GM21528 (cell line): ENCODE results near the gene DENND6B.
"Not testable (repeated sequence)": the region's sequence is repeated elsewhere in the genome, so short reads cannot be mapped to it uniquely, and the experiment has no call there.

ENCODE experiments used
- ATAC-seq: cut with Tn5 transposase; IDR thresholded peaks from one replicate; pipeline ENCODE4 v1.9.1; 2021; ENCODE audit warnings: mild to moderate bottlenecking, moderate library complexity; ENCODE audit not compliant: unreplicated experiment, low FRiP score

Gene DENND6B

DNA sequence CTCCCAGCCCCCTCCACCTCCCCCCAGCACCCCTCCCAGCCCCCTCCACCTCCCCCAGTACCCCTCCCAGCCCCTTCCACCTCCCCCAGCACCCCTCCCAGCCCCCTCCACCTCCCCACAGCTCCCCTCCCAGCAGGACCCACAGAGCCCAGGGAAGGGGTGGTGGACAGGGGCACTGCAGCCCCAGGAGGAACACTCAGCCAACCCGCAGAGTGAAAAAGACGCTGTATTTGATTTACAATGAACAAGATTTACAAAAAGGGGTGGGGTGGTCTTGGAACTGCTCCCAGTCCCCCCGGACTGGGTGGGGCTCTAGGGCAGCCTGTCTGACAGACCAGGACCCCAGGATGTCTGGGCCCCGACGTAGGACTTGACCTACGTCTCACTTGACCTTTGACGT, 52.0 kb downstream of the DENND6B start:
- no peak for ATAC-seq

DNA sequence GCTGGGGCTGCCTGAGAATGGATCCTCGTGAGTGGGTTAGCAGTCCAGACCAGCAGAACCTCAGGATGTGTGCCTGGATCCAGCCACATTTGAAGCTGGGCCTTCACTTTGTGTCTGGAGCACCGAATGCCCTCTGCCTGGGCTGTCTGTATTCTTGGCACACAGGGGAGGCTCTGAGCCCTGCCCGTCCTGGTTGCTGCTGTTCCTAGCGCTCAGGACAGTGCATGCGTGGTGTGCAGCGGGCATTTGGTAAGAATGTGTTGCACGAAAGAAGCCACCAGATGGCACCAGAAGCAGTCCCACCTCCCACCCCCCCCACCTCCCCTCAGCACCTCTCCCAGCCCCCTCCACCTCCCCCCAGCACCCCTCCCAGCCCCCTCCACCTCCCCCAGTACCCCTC, 52.5 kb downstream of the DENND6B start:
- no peak for ATAC-seq

DNA sequence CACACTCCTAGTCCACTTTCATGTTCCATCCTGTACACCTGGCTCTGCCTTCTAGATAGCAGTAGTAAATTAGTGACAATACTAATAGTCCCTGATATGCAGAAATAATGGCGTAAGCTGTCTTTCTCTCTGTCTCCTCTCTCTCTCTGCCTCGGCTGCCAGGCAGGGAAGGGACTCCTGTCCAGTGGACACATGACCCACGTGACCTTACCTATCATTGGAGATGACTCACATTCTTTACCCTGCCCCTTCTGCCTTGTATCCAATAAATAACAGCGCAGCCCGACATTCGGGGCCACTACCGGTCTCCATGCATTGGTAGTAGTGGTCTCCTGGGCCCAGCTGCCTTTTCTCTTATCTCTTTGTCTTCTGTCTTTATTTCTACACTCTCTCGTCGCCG, 53.0 kb downstream of the DENND6B start:
- not testable (repeated sequence) for ATAC-seq

DNA sequence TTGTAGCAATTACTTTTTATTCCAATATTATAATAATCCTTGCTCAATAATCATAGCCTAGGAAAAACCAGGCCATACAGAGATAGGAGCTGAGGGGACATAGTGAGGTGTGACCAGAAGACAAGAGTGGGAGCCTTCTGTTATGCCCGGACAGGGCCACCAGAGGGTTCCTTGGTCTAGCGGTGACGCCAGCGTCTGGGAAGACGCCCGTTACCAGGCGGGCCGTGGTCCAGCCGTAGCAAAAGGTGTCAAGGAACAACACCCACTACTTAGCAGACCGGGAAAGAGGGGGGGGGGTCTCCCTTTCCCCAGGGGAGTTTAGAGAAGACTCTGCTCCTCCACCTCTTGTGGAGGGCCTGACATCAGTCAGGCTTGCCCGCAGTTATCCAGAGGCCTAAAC, 53.5 kb downstream of the DENND6B start:
- not testable (repeated sequence) for ATAC-seq

DNA sequence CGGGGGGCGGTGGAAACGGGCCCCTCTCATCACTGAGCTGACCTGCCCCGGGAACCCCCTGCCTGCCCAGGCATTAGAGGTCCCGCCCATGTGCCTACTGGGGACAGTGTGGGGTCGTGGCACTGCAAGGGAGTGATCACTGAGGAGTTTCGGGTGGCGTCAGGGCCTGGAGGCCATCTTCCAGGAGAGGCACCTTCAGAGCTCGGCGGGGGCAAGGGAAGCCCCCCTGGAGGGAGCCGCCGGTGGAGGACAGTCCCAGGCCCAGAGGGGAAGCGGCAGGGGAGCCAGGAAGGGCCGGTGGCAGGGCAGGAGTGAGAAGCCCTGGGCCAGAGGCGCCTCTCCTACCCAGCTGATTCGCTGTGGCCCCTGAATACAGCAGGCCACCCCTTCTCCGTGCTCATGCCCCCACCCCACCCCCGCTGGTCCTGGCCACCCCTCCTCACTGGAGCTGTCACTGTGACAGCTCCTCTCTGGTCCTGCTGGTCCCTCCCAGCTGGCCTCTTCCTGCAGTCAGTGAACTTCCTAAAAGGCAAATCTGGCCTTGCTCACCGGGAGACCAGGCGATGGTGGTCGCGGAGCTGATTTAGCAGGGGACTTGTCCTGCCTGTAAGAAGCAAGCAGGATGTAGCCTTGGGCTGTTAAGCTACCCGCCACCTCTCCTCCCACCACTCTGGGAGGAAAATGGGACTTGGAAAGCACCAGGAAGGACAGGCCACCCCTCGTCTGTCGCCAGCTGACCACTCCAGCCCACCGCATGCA, 54.6 kb downstream of the DENND6B start:
- ATAC-seq = no peak

DNA sequence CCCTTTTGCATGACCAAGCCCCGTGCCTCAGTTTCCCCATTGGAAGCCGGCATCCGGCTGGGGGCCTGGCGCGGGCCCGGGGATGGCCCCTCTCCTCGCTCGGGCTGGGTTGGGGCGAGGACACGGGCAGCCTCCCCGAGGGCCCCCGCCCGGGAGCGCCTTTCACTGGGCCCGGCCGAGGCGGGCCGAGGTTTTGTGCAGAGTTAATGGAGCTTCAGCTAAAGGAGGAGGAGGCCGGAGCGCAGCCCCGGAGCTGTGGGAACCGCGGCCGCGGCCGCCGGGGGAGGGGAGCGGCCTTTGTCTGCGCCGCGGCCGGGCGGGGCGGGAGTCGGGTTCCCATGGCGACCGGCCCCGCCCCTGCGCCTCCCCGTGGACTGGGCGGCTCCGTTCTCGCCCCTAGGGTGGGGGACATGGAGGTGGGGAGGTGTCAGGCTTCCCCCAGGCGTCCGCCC, 55.3 kb downstream of the DENND6B start:
- ATAC-seq = no peak

DNA sequence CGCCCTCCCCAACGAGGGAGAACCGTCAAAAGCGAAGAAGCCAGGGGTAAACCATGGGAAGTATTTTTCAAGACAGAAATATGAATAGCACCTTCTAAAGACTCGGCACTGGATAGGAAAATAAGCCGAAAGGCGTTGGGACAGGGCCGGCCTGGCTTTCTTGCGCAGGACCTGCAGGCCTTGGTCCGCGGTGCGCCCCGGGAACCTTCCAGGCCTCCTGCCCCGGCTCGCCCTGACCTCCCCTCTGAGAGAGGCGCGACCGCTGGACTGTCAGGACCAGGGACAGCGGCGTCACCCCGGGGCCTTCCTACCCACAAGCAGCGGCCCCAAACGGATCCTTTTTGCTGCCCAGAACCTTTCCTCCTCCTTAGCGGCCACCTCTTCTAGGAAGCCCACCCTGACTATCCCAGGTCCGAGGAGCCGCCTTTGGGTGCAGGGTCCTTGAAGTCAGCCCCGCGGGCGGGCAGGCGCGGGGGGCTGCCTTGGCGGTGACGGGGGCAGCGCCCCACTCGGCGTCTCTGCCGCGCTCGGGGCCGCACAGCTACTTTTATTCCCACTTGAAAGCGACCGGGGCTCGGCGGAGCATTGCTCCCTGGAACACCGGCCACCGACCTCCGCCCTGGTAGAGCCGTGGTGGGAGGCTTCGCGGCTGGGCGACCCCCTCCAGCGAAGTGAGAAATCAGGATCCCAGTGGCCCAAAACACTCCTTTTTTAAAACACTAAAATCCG, 56.0 kb downstream of the DENND6B start:
- ATAC-seq = no peak

DNA sequence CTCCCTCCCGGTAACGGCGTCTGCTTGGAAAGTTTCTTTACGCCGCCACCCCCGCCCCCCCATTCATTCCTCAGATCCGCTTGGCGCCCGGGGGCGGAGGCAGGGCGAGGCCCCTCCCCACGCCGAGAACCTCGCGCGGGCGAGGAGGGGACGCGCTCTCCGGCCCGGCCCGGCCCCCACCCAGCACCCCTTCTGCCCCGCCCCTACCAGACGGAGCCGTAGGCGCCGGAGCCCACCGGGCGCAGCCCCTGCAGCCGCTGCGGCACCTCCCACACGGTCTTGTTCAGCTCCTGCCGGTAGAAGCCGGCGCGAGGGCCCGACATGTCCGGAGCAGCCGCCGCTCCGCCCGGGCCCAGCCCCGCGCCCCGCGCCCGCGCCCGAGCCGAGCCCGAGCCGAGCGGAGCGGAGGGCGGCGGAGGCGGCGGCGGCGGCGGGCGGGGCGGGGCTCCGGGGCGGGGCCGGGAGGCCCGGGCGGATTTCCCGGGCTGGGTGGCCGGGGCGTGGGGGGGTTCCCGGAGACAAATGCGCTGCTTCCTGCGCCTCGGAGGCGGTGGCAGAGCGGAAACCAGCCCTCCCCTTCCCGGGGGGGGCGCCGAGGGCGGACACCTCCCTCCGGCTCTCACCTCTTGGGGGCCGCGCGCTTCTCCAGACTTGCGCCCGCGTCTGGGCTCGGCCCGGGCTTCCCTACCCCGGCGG, 56.7 kb downstream of the DENND6B start, which contains the start of gene MAPK11:
Gene MAPK11 (minus strand): TSS at position 411 of the 696 bp plus-strand sequence. CDS start 88 bp downstream, at position 323.
- ATAC-seq = no peak

DNA sequence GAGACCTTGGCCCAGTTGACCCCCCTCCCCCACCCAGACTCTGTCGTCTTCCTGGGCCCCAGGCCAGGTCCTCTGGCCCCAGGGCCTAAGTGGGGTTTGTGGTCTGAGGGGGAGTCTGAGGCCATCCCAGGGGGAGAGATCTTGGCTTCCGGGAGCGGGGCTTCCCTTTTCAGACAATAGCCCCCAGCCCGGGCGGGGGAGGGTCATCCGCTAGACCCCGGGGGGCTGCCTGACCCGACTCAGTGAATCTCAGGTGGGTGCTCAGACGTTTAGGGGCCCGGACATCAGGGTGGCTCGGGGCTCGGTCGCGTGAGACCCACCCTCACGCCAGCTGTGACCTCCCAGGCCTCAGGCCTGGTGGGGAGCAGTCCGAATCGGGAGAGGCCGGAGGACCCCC, 57.2 kb downstream of the DENND6B start:
- no peak for ATAC-seq

DNA sequence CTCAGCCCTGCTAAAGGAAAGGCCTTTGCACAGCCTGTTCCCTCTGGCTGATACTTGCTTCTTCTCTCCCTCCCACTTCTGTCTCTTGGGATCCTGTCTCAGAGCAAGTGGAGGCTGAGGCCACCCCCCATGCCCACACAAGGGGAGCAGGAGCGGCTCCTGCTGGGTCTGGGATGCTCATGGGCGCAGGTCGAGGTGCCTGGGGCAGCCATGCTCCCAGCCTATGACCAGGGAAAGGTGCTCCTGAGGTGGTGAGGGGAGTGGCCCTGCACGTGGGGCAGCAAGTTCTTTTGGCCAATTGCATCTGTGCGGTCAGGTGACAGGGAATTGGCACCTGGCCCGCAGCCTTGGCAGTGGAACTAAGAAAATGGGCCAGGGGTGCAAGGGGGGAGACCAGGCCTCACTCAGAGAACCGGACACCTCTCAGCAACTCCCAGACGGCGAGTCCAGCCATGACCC, 58.1 kb downstream of the DENND6B start:
- ATAC-seq = no peak

DNA sequence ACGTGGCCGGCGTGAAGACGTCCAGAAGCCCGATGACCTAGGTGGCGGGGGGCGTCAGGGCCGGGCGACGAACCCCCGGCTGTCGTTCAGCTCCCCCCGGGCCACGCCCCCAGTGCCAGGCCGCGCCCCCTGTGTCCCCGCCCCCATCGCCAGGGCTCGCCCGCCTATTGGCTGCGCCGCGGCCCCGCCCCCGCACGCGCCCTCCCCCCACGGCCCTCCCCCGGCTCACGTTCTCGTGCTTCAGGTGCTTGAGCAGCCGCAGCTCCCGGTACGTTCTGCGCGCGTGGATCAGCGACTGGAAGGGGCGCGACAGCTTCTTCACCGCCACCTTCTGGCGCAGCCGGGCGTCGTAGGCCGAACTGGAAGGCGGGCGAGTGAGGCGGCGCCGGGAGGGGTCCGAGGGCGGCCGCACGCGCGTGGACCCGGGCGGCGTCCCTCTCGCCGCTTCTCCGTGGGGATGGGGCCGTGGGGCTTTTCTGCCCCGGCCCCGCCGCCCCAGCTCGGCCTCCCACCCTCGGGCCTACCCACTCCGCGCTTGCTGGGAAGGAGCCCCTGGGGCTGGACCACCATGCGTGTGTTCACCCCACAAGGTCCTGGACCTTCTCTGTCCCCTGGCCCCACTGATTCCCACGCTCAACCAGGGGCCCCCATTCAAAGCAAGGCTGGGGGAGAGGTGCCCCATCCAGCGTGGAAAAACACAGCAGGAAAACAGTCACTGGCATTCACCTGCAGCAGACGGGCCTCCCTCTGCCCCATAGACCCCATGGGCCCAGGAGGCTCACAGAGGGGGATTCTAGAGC, 59.0 kb downstream of the DENND6B start:
- ATAC-seq = no peak

DNA sequence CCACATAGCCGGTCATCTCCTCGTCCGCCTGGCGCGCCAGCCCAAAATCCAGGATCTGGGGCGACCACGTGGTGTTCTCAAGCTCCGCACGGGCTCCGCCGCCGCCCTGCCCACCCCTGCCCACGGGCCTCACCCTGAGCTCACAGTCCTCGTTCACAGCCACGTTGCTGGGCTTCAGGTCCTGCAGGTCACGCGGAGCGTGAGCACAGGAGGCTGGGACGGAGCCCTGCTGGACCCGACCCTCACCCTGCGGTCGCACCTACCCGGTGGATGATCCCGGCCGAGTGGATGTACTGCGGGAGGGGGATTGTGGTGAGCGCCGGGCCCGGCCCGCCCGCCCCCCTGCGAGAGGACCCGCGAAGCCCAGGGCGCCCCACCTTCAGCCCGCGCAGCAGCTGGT, 59.8 kb downstream of the DENND6B start:
- no peak for ATAC-seq

DNA sequence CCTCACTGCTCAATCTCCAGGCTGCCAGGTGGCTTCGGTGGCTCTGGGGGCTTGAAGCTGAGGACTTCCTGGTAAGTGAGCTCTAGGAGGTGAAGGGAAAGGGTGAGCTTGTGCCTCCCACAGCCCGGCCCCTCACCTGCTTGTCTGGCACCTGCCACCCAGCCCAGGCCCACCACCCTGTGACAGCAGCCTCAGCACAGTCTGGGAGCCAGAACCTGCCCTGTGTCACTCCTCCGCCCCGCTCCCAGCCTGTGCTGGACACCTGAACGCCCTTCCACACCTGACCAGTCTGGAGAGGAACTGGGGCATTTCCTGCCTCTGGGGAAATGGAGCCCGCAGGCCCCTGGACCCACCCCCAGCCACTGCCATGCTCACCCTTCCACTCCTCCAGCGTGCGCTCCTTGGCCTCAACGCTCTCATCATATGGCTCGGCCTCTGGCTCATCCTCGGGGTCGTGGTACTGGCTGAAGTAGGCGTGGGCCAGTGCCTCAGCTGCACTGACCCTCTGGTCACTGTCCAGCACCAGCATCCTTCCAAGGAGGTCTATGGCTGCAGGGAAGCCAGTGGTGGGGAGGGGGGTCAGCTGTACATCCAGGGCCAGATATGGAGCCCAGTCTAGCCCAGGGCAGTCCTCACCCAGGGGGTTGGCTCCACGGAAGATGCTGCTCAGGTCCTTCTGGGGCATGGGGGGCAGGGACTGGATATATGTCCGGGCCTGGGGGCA, 61.7 kb downstream of the DENND6B start:
- ATAC-seq = no peak

DNA sequence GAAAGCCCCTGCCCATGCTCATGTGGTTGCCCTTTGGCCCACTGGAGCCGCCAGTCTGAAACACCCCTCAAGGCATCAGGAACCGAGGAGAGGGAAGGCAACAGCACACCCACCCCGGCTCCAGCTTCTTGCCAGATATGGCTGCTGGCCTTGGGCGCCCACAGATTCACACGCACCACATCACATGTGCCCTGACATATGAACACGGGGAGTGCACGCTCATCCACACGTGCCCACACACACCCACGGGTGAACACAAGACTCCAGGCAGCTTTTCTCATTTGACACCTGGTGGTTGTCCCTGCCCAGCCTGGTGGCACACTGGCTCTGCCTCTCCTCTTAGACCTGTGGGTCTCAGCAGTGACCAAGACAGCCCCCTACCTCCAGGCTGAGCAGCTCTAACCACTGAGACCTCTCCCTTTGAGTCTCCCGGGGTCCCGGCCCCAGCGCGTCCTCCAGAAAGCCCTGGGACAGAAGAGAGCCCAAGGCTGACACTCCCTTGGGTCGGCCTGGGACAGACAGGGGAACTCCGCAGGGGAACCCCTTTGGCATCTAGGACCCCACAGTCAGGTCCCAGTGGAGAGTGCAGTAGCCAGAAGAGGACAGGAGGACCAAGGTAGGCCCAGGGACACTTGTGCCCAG, 62.6 kb downstream of the DENND6B start:
- ATAC-seq = no peak

DNA sequence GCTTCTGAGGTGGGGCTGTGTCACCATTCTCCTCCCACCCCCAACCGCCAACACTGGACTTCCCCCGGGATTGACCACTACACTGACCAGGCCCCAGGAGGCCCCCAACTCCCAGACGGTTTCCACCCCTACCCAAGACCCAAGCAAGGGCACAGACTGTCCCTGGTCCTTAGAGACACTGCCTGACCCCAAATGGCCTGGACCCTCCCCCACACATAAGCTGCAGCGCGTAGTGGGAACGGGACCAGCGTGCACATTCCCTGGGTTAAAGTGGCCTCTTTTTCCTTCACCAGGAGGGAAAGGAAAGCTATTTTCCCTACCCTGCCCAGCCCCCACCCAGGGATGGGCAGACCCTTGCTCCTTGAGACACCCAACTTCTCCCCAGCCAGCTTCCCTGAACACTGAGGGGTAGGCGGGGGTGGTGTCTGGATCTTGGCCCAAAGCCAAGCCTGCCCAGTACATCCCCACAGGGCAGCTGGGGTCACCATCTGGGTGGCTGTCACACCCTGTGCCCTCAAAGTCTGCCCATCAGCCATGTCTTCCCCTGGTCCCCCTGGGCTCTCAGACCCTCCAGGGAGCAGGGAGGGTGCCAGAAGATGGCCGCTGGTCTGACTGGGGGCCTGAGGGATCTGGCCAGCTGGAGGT, 63.7 kb downstream of the DENND6B start:
- ATAC-seq = no peak

DNA sequence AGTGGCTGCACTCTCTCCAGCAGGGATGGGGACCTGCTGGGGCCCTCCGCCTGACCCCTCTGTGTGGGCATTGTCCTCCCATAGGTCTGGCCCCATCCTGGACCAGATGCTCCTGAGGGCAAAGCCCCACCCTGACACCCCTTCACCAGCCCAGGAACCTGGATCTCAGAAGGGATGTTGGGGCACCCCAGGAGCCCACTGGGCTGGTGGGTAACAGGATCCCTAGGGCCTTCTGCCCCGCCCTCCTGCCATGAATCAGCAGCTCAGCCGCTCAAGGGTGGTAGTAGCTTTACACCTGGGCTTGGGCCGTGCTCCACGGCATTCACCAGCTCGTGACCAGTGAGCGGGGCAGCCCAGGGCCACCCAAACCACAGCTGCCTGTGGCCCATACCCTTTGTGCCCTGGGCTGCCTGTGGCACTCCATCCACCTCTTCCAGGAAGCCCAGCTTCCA, 64.3 kb downstream of the DENND6B start:
- no peak for ATAC-seq

DNA sequence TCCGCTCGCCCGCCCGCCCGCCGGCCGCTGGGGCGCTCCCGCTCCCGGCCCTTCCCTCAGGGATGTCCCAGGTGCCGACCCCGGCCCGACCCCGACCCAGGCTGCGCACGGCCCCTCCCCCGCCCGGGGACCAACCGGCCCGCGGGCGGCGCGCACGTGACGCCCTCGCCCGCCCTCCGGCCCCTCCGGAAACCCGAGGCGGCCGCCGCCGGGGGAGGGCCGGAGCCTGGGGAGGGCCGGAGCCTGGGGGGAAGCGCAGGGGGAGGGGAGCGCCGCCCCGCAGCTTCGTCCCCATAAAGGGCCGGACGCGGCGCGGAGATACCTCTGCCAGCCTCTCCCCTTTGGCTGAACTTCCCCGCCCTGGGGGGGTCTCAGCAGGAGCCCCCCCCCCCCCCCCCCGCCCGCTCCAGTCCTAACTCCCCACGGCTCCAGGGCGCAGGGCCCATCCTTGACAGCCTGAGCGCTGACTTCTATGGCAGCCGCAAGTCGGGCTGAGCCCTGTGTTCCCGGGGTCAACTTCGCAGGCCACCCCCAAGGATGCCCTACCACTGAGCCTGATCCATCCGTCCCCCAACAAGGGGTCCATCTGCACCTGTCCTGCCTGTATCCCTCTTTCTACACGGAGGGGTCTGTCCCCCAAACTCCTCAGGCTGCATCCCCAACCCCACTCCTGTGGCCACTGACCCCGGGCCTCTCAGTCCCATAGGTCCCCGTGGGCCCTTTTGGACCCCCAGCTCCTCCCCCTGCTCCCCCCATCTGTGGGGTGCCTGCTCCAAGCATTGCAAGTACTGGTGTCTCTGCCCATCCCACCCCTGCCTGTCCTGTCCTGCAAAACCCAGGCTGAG, 65.0 kb downstream of the DENND6B start, which contains the start of gene MAPK12:
Gene MAPK12 (minus strand): TSS at position 69 of the 845 bp plus-strand sequence. CDS start 174 bp downstream, outside the sequence.
- no peak for ATAC-seq
